Stomach (tissue), 9 donors: ENCODE data around the gene PUS7L. TPM values are rescaled to one million over a fixed set of nuclear protein-coding genes. Genes with fewer than 3 reads are reported as not detected.

Experiments
- DNase-seq, 2 donors: peaks; one replicate each; pipeline versions ENCODE4 v3.0.0 to v3.0.0-alpha.2; 2013 to 2019
- H3K27ac ChIP-seq, 5 donors: fragments of 200-600 bp in 4 of 5; sonication (generic) in 4 of 5; one replicate each; pipeline ENCODE4 v1.5.1; 2013 to 2019; ENCODE audit warnings: mild to moderate bottlenecking in 1 of 5, moderate library complexity in 1 of 5
- H3K27me3 ChIP-seq, 3 donors: fragments of 200-600 bp; sonication (generic); one replicate each; pipeline ENCODE4 v1.5.1; 2017 to 2019; ENCODE audit warnings: mixed run types in 1 of 3
- H3K36me3 ChIP-seq, 4 donors: fragments of 200-600 bp; sonication (generic); 1 replicate in 3 of 4; 2 replicates in 1 of 4; pipeline ENCODE4 v1.5.1; 2016 to 2019
- H3K4me1 ChIP-seq, 4 donors: fragments of 200-600 bp; sonication (generic); one replicate each; pipeline ENCODE4 v1.5.1; 2016 to 2019
- H3K4me3 ChIP-seq, 4 donors: fragments of 200-600 bp; sonication (generic) in 3 of 4; one replicate each; pipeline ENCODE4 v1.5.1; 2016 to 2019; ENCODE audit warnings: mild to moderate bottlenecking in 1 of 4
- H3K9me3 ChIP-seq, 4 donors: fragments of 200-600 bp; sonication (generic); one replicate each; pipeline ENCODE4 v1.5.1; 2016 to 2019
- CTCF ChIP-seq, 7 experiments: fragments of 450-650 bp in 4 of 7; fragments of 200-600 bp in 3 of 7; sonication (generic) in 3 of 7; IDR thresholded peaks; one replicate each; pipeline ENCODE4 v1.5.1; 2016 to 2019; ENCODE audit warnings: antibody characterized with exemption in 7 of 7, control low read depth in 2 of 7, mild to moderate bottlenecking in 1 of 7
- EP300 ChIP-seq: sonication (generic); formaldehyde crosslinking; IDR thresholded peaks from one replicate; pipeline ENCODE4 v1.6.1; 2017; ENCODE audit warnings: antibody characterized with exemption
- POLR2A ChIP-seq, 4 donors: fragments of 450-650 bp; IDR thresholded peaks; one replicate each; pipeline ENCODE4 v1.6.1; 2016; ENCODE audit warnings: antibody characterized with exemption in 4 of 4, control low read depth in 2 of 4, mild to moderate bottlenecking in 1 of 4, moderate library complexity in 1 of 4
- POLR2AphosphoS5 ChIP-seq, 3 donors: sonication (generic); formaldehyde crosslinking; IDR thresholded peaks; one replicate each; pipeline ENCODE4 v1.6.1; 2016; ENCODE audit warnings: antibody characterized with exemption in 3 of 3
- intact Hi-C: fragments of 100-400 bp; cut with DNase I; formaldehyde crosslinking; loops from one replicate; pipeline ENCODE4 v1.15.1; 2023; ENCODE audit warnings: low total_unique reads
- polyA plus RNA-seq, 3 donors: library from polyadenylated mRNA; stranded (reverse); fragments of 200-250 nt; gene quantifications; one replicate each; pipeline ENCODE4 v1.2.3, GENCODE V29; 2013
- total RNA-seq, 5 donors: library from RNA; depleted of rRNA; stranded (reverse); fragments of >200 nt; gene quantifications; one replicate each; pipeline versions ENCODE4 v1.1.0 to v1.2.3, GENCODE V29; 2014 to 2016
- donor health status: healthy with polysubstance abuse.
- donor health status: Bipolar disorder and iron deficiency.
- donor health status: healthy.

The PUS7L gene
- total and polyA plus RNA-seq, 8 donors: 1.2 to 60.5 (median 3.5) TPM

GRCh38 chr12:43766291-43766690 lies 7.7 kb upstream of the PUS7L start:
- H3K9me3 ChIP-seq: no peaks in the 10 kb centered on the region
- no peak overlapping the region for H3K27ac ChIP-seq
- peaks cover 4 to 34% (median 26%) of the 10 kb centered on the region in 4 donors for H3K36me3 ChIP-seq
- no peak overlapping the region for H3K4me3 ChIP-seq
- TF ChIP-seq POLR2A (IDR thresholded peaks at IDR 0.05) (no peak), POLR2AphosphoS5 (IDR thresholded peaks at IDR 0.05) (no peak), CTCF (IDR thresholded peaks at IDR 0.05) (no peak), EP300 (no peak)
- H3K4me1 ChIP-seq: peaks cover 5 to 21% (median 13%) of the 10 kb centered on the region in 4 donors
- H3K27me3 ChIP-seq: no peaks in the 10 kb centered on the region
- intact Hi-C loops: no loop called here
- no peak for DNase-seq

GRCh38 chr12:43764528-43764927 lies 5.9 kb upstream of the PUS7L start:
- Histone ChIP-seq H3K4me3 (no peak overlapping the region), H3K27me3 (no peaks in the 10 kb centered on the region), H3K9me3 (no peaks in the 10 kb centered on the region), H3K36me3 (peaks cover 0 to 18% (median 12%) of the 10 kb centered on the region in 4 donors), H3K4me1 (peaks cover 23 to 38% (median 31%) of the 10 kb centered on the region in 4 donors), H3K27ac (no peak overlapping the region)
- no peak for TF ChIP-seq EP300
- no peak for TF ChIP-seq POLR2AphosphoS5 (IDR thresholded peaks at IDR 0.05)
- TF ChIP-seq POLR2A (IDR thresholded peaks at IDR 0.05): no peak
- no peak for DNase-seq
- intact Hi-C loops: no loop called here

GRCh38 chr12:43763769-43764168 lies 5.2 kb upstream of the PUS7L start:
- TF ChIP-seq POLR2A (IDR thresholded peaks at IDR 0.05) (no peak), EP300 (no peak), POLR2AphosphoS5 (IDR thresholded peaks at IDR 0.05) (no peak), CTCF (IDR thresholded peaks at IDR 0.05) (no peak)
- Histone ChIP-seq H3K36me3 (peaks cover 0 to 10% (median 5%) of the 10 kb centered on the region in 4 donors), H3K4me1 (peaks cover 24 to 40% (median 33%) of the 10 kb centered on the region in 4 donors), H3K9me3 (no peaks in the 10 kb centered on the region), H3K27me3 (no peaks in the 10 kb centered on the region), H3K4me3 (no peak overlapping the region), H3K27ac (no peak overlapping the region)
- DNase-seq: no peak
- intact Hi-C loops: no loop called here

- H3K4me3 ChIP-seq: no peak overlapping the region
- H3K4me1 ChIP-seq: peaks cover 30 to 47% (median 40%) of the 10 kb centered on the region in 4 donors
- intact Hi-C loops: no loop called here
- H3K27me3 ChIP-seq: no peaks in the 10 kb centered on the region
- TF ChIP-seq CTCF (IDR thresholded peaks at IDR 0.05): no peak
- TF ChIP-seq POLR2AphosphoS5 (IDR thresholded peaks at IDR 0.05): no peak
- no peak for TF ChIP-seq POLR2A (IDR thresholded peaks at IDR 0.05)
- TF ChIP-seq EP300: no peak
- H3K27ac ChIP-seq: no peak overlapping the region
- no peaks in the 10 kb centered on the region for H3K9me3 ChIP-seq
- no peaks in the 10 kb centered on the region for H3K36me3 ChIP-seq
- DNase-seq: no peak
Observed at GRCh38 chr12:43762596-43762995, 4.0 kb upstream of the PUS7L start.

GRCh38 chr12:43761500-43761899 lies 2.9 kb upstream of the PUS7L start:
- no peak for DNase-seq
- TF ChIP-seq POLR2A (IDR thresholded peaks at IDR 0.05): no peak
- no peak for TF ChIP-seq EP300
- TF ChIP-seq POLR2AphosphoS5 (IDR thresholded peaks at IDR 0.05): no peak
- no peak for TF ChIP-seq CTCF (IDR thresholded peaks at IDR 0.05)
- no peaks in the 10 kb centered on the region for H3K36me3 ChIP-seq
- no peak overlapping the region for H3K4me3 ChIP-seq
- no peaks in the 10 kb centered on the region for H3K27me3 ChIP-seq
- intact Hi-C loops: no loop called here
- peaks cover 34 to 58% (median 42%) of the 10 kb centered on the region in 4 donors for H3K4me1 ChIP-seq
- H3K27ac ChIP-seq: no peak overlapping the region
- no peaks in the 10 kb centered on the region for H3K9me3 ChIP-seq
